H1 (cell line): ENCODE data around the gene ATG5. TPM values are rescaled to one million over a fixed set of nuclear protein-coding genes. Genes with fewer than 3 reads are reported as not detected.

Experiments used
- CTCF ChIA-PET: fragments of 300-600 bp; sonication (Branson Sonifier 250); formaldehyde crosslinking; loops from one replicate; lab custom pipeline; 2021; ENCODE audit not compliant: partially characterized antibody; lab: Charles Lee
- POLR2A ChIA-PET: fragments of 300-600 bp; sonication (Branson Sonifier 250); formaldehyde crosslinking; loops from one replicate; lab custom pipeline; 2021; ENCODE audit warnings: inconsistent platforms; ENCODE audit not compliant: partially characterized antibody; lab: Charles Lee
- DNase-seq, 2 experiments: peaks; one replicate each; pipeline versions ENCODE4 v3.0.0 to v3.0.0-alpha.2; 2010 to 2022; ENCODE audit warnings: low spot score in 2 of 2, low read depth in 1 of 2, mixed read lengths in 1 of 2
- FAIRE-seq: peaks from 2 replicates; lab custom pipeline; 2011; peaks lifted over from hg19 to GRCh38; lab: Jason Lieb, UNC
- H2AFZ ChIP-seq: 2 replicates; pipeline ENCODE4 v1.8.1; 2012; ENCODE audit warnings: low read length, inconsistent platforms
- H2AK5ac ChIP-seq: 2 replicates; pipeline ENCODE4 v1.6.1; 2013; ENCODE audit warnings: low read depth, low read length
- H2BK120ac ChIP-seq: replicated peaks from 2 replicates; pipeline ENCODE3; 2013; ENCODE audit warnings: low read depth, low read length, inconsistent platforms
- H2BK12ac ChIP-seq: 2 replicates; pipeline ENCODE4 v1.6.1; 2013; ENCODE audit warnings: low read depth, low read length
- H2BK15ac ChIP-seq: 2 replicates; pipeline ENCODE4 v1.6.1; 2013; ENCODE audit warnings: low read length
- H2BK20ac ChIP-seq: 2 replicates; pipeline ENCODE4 v1.6.1; 2013; ENCODE audit warnings: low read length
- H2BK5ac ChIP-seq: 2 replicates; pipeline ENCODE4 v1.6.1; 2013; ENCODE audit warnings: low read depth, low read length
- H3K14ac ChIP-seq: 2 replicates; pipeline ENCODE4 v1.6.1; 2013; ENCODE audit warnings: inconsistent platforms; ENCODE audit not compliant: insufficient read length
- H3K18ac ChIP-seq: 2 replicates; pipeline ENCODE4 v1.6.1; 2013; ENCODE audit warnings: low read length; ENCODE audit errors: extremely low read depth
- H3K23ac ChIP-seq: 2 replicates; pipeline ENCODE4 v1.6.1; 2013; ENCODE audit warnings: inconsistent platforms; ENCODE audit not compliant: insufficient read length
- H3K23me2 ChIP-seq: 2 replicates; pipeline ENCODE4 v1.6.1; 2013; ENCODE audit warnings: low read depth, low read length
- H3K27ac ChIP-seq: 2 replicates; pipeline ENCODE4 v1.6.1; 2011; ENCODE audit warnings: low read depth, low read length, inconsistent platforms
- H3K27me3 ChIP-seq, 4 experiments: replicated peaks in 1 of 4; 1 replicate in 1 of 4; 2 replicates in 3 of 4; pipeline versions ENCODE4 v1.6.1 to v1.8.1; 2011 to 2013; ENCODE audit warnings: low read length in 3 of 4, mild to moderate bottlenecking in 3 of 4, inconsistent platforms in 2 of 4, mixed read lengths in 2 of 4, moderate library complexity in 1 of 4; ENCODE audit not compliant: control insufficient read depth in 3 of 4, insufficient read depth in 3 of 4; ENCODE audit errors: extremely low read depth in 1 of 4
- H3K36me3 ChIP-seq, 4 experiments: 2 replicates each; pipeline versions ENCODE4 v1.6.1 to v1.8.1; 2011 to 2013; ENCODE audit warnings: mild to moderate bottlenecking in 4 of 4, low read length in 3 of 4, moderate library complexity in 2 of 4, control low read depth in 1 of 4, inconsistent platforms in 1 of 4; ENCODE audit not compliant: insufficient read depth in 4 of 4, control insufficient read depth in 2 of 4
- H3K4ac ChIP-seq: replicated peaks from 2 replicates; pipeline ENCODE3; 2013; ENCODE audit warnings: low read length, low read depth, mixed read lengths, inconsistent platforms; ENCODE audit not compliant: insufficient read length
- H3K4me1 ChIP-seq, 4 experiments: replicated peaks in 1 of 4; 1 replicate in 1 of 4; 2 replicates in 3 of 4; pipeline versions ENCODE4 v1.6.1 to v1.8.1; 2011 to 2013; ENCODE audit warnings: low read length in 3 of 4, inconsistent platforms in 2 of 4, mixed read lengths in 1 of 4; ENCODE audit not compliant: insufficient read depth in 4 of 4, control insufficient read depth in 3 of 4
- H3K4me2 ChIP-seq, 2 experiments: 2 replicates each; pipeline versions ENCODE4 v1.6.1 to v1.8.1; 2011 to 2013; ENCODE audit warnings: low read depth in 2 of 2, low read length in 2 of 2, control low read depth in 1 of 2, inconsistent platforms in 1 of 2, mild to moderate bottlenecking in 1 of 2; ENCODE audit not compliant: insufficient read depth in 1 of 2
- H3K4me3 ChIP-seq, 4 experiments: fragments of 200-600, 300-600 bp in 1 of 4; sonication (generic), shearing (Covaris generic), sonication (Bioruptor Twin) in 1 of 4; 2 replicates each; pipeline versions ENCODE4 v1.5.1 to v1.8.1; 2011 to 2016; ENCODE audit warnings: low read length in 4 of 4, low read depth in 3 of 4, control low read depth in 2 of 4, inconsistent platforms in 2 of 4, mild to moderate bottlenecking in 2 of 4, mixed read lengths in 1 of 4, moderate library complexity in 1 of 4; ENCODE audit not compliant: insufficient read depth in 2 of 4; ENCODE audit errors: extremely low read depth in 1 of 4
- H3K56ac ChIP-seq: replicated peaks from 2 replicates; pipeline ENCODE3; 2013; ENCODE audit warnings: low read depth, mild to moderate bottlenecking, mixed read lengths, low read length, inconsistent platforms; ENCODE audit not compliant: insufficient read length
- H3K79me1 ChIP-seq: 2 replicates; pipeline ENCODE4 v1.6.1; 2013; ENCODE audit warnings: low read depth, low read length, control low read depth
- H3K79me2 ChIP-seq, 2 experiments: 2 replicates each; pipeline versions ENCODE4 v1.6.1 to v1.8.1; 2012 to 2013; ENCODE audit warnings: low read length in 2 of 2, mild to moderate bottlenecking in 2 of 2, inconsistent platforms in 1 of 2; ENCODE audit not compliant: insufficient read depth in 2 of 2, control insufficient read depth in 1 of 2
- H3K9ac ChIP-seq, 4 experiments: replicated peaks in 1 of 4; 1 replicate in 1 of 4; 2 replicates in 3 of 4; pipeline versions ENCODE4 v1.6.1 to v1.8.1; 2011 to 2013; ENCODE audit warnings: low read depth in 3 of 4, low read length in 3 of 4, control low read depth in 2 of 4, mild to moderate bottlenecking in 2 of 4, moderate library complexity in 2 of 4, inconsistent platforms in 1 of 4; ENCODE audit errors: extremely low read depth in 1 of 4
- H3K9me3 ChIP-seq, 2 experiments: 2 replicates each; pipeline versions ENCODE4 v1.6.1 to v1.8.1; 2012 to 2013; ENCODE audit warnings: mild to moderate bottlenecking in 2 of 2, moderate library complexity in 2 of 2, control low read depth in 1 of 2, inconsistent platforms in 1 of 2, low read depth in 1 of 2, low read length in 1 of 2, mixed read lengths in 1 of 2; ENCODE audit not compliant: insufficient read depth in 2 of 2
- H4K20me1 ChIP-seq, 2 experiments: replicated peaks in 1 of 2; 2 replicates each; pipeline versions ENCODE3 to v1.8.1; 2011 to 2013; ENCODE audit warnings: inconsistent platforms in 2 of 2, low read length in 2 of 2, mild to moderate bottlenecking in 1 of 2; ENCODE audit not compliant: insufficient read depth in 2 of 2, control insufficient read depth in 1 of 2
- H4K5ac ChIP-seq: 2 replicates; pipeline ENCODE4 v1.6.1; 2013; ENCODE audit warnings: low read length, low read depth, mixed read lengths, inconsistent platforms; ENCODE audit not compliant: insufficient read length
- H4K8ac ChIP-seq: 2 replicates; pipeline ENCODE4 v1.8.0; 2013; ENCODE audit warnings: mild to moderate bottlenecking, moderate library complexity, low read length, inconsistent platforms; ENCODE audit not compliant: insufficient read depth; ENCODE audit errors: extremely low read depth
- H4K91ac ChIP-seq: replicated peaks from 2 replicates; pipeline ENCODE3; 2013; ENCODE audit warnings: low read length, mixed read lengths, inconsistent platforms; ENCODE audit not compliant: insufficient read length
- CBX5 ChIP-seq: fragments of 300-800, 300-1000 bp; sonication (generic); IDR thresholded peaks from 2 replicates; pipeline ENCODE4 v1.7.1; 2016; ENCODE audit warnings: antibody characterized with exemption, low read length, low read depth
- NANOG ChIP-seq: IDR thresholded peaks from 2 replicates; pipeline ENCODE4 v1.6.1; 2011; ENCODE audit warnings: low read length, low read depth, mild to moderate bottlenecking, inconsistent platforms; ENCODE audit not compliant: insufficient read depth, poor library complexity, severe bottlenecking
- WGBS, 2 experiments: shearing (Covaris generic) in 1 of 2; methylation state at CpG; one replicate each; pipeline versions ENCODE4 v1.1.6 to v1.1.7; 2013 to 2015; ENCODE audit warnings: low lambda C conversion rate in 2 of 2, mixed read lengths in 2 of 2, inconsistent platforms in 1 of 2, low coverage in 1 of 2, missing lambda C conversion rate in 1 of 2; ENCODE audit not compliant: insufficient replicate concordance in 2 of 2, insufficient coverage in 1 of 2, insufficient read length in 1 of 2; ENCODE audit errors: extremely low coverage in 1 of 2, missing lambda C conversion rate in 1 of 2; 5-methylcytosine and 5-hydroxymethylcytosine counted together
- polyA plus RNA-seq, 7 experiments: library from polyadenylated mRNA; depleted of rRNA in 3 of 7; stranded (reverse) in 5 of 7; unstranded in 2 of 7; fragments of >200 nt in 5 of 7; fragments of 200-250 nt in 2 of 7; gene quantifications; 1 replicate in 5 of 7; 2 replicates in 1 of 7; 4 replicates in 1 of 7; pipeline versions ENCODE4 v1.2.1 to v1.2.3, GENCODE V29; 2011 to 2013; ENCODE audit warnings: missing spikeins in 2 of 7, mixed read lengths in 2 of 7
- total RNA-seq: library from RNA; stranded (reverse); fragmentation: NEBNext Ultra II Directional; extraction: Animal tissue kit (Norgen Biotek cat#: 25700); gene quantifications from 2 replicates; pipeline ENCODE4 v1.2.1, GENCODE V29; 2021

The ATG5 gene
- total and polyA plus RNA-seq, 2 of the 8 experiments (the other 6 are each of a cell fraction or from before 2014, with no cell fraction given): 18.2 to 39.0 TPM

GRCh38 chr6:106287215-106287614 lies 38.3 kb downstream of the ATG5 start:
- H3K4me1 ChIP-seq: no peaks in the 10 kb centered on the region; a peak in 1 of 7 replicates
- peaks cover 3 to 5% of the 10 kb centered on the region in 2 experiments for H4K20me1 ChIP-seq
- no peak overlapping the region for H2BK12ac ChIP-seq
- no peak overlapping the region for H2AK5ac ChIP-seq
- no peak overlapping the region for H3K9ac ChIP-seq
- no peak overlapping the region for H2AFZ ChIP-seq
- no peak overlapping the region for H2BK20ac ChIP-seq
- H3K18ac ChIP-seq: no peak overlapping the region
- H3K4me2 ChIP-seq: no peak overlapping the region
- H3K14ac ChIP-seq: no peak overlapping the region
- WGBS, 2 experiments: 66% methylated on average over 1 of the region's 1 CpG; no CpG with 5 or more reads in 1 of the 2 experiments
- no peak overlapping the region for H2BK120ac ChIP-seq
- H3K4me3 ChIP-seq: no peak overlapping the region
- H3K79me2 ChIP-seq: peaks cover 4 to 65% of the 10 kb centered on the region in 2 experiments
- no peaks in the 10 kb centered on the region for H3K9me3 ChIP-seq
- POLR2A ChIA-PET: interaction anchor here (0.9 to 1.6 kb wide), 2 partner anchors 9 to 27 kb away, joined by 3 to 4 read pairs; no protein-coding TSS in a partner anchor
- DNase-seq: no peak
- CTCF ChIA-PET: interaction anchor here (0.9 to 1.9 kb wide), 5 partner anchors 9 to 119 kb away, joined by 3 to 8 read pairs (median 3); no protein-coding TSS in a partner anchor
- H2BK5ac ChIP-seq: no peak overlapping the region
- no peak overlapping the region for H4K8ac ChIP-seq
- H3K79me1 ChIP-seq: peaks cover 3% of the 10 kb centered on the region
- no peaks in the 10 kb centered on the region for H3K23me2 ChIP-seq
- H3K27ac ChIP-seq: no peak overlapping the region
- no peak overlapping the region for H4K91ac ChIP-seq
- FAIRE-seq: peak; percentile 72
- no peak overlapping the region for H3K23ac ChIP-seq
- H3K36me3 ChIP-seq: peaks cover 0 to 11% (median 5%) of the 10 kb centered on the region in 4 experiments; a peak in 5 of 8 replicates
- no peak overlapping the region for H4K5ac ChIP-seq
- H2BK15ac ChIP-seq: no peak overlapping the region
- no peaks in the 10 kb centered on the region for H3K27me3 ChIP-seq
- no peak overlapping the region for H3K56ac ChIP-seq
- H3K4ac ChIP-seq: no peak overlapping the region
- TF ChIP-seq NANOG (no peak), CBX5 (no peak)
